ENCODE results near the gene LLPH.

The LLPH gene

GRCh38 chr12:66080791-66081190 is 49.8 kb downstream of the LLPH start:
- H3K9me3 ChIP-seq, result peaks cover 13% of the 10 kb centered on the region
- H3K27me3 ChIP-seq, result no peaks in the 10 kb centered on the region
- no peaks in the 10 kb centered on the region for H3K36me3 ChIP-seq
- H3K4me1 ChIP-seq, result no peaks in the 10 kb centered on the region
- no peaks in the 10 kb centered on the region for H4K20me1 ChIP-seq
- H3K9ac ChIP-seq, result no peak overlapping the region
- no peak overlapping the region for H3K4me2 ChIP-seq
- TF ChIP-seq Cebpa-rat (IDR thresholded peaks at IDR 0.05), result no peak
- no peak overlapping the region for H3K4me3 ChIP-seq
- H3K27ac ChIP-seq, result no peak overlapping the region

- Histone ChIP-seq H3K36me3 (no peaks in the 10 kb centered on the region), H3K4me1 (no peaks in the 10 kb centered on the region), H3K27ac (no peak overlapping the region), H3K9ac (no peak overlapping the region), H3K9me3 (no peaks in the 10 kb centered on the region), H3K4me2 (no peak overlapping the region), H3K4me3 (no peak overlapping the region), H4K20me1 (no peaks in the 10 kb centered on the region), H3K27me3 (no peaks in the 10 kb centered on the region)
- no peak for TF ChIP-seq Cebpa-rat (IDR thresholded peaks at IDR 0.05)
Observed at GRCh38 chr12:66077542-66077941, 53.0 kb downstream of the LLPH start.

GRCh38 chr12:66074561-66074960 is 56.0 kb downstream of the LLPH start:
- H3K27me3 ChIP-seq, result no peaks in the 10 kb centered on the region
- H3K36me3 ChIP-seq, result no peaks in the 10 kb centered on the region
- H3K4me2 ChIP-seq, result no peak overlapping the region
- no peak overlapping the region for H3K9ac ChIP-seq
- H3K27ac ChIP-seq, result no peak overlapping the region
- peaks cover 16% of the 10 kb centered on the region for H3K4me1 ChIP-seq
- H4K20me1 ChIP-seq, result no peaks in the 10 kb centered on the region
- H3K9me3 ChIP-seq, result no peaks in the 10 kb centered on the region
- no peak overlapping the region for H3K4me3 ChIP-seq
- no peak for TF ChIP-seq Cebpa-rat (IDR thresholded peaks at IDR 0.05)

GRCh38 chr12:66072566-66072965 is 58.0 kb downstream of the LLPH start:
- peaks cover 16% of the 10 kb centered on the region for H3K4me1 ChIP-seq
- no peak for TF ChIP-seq Cebpa-rat (IDR thresholded peaks at IDR 0.05)
- no peaks in the 10 kb centered on the region for H4K20me1 ChIP-seq
- H3K27me3 ChIP-seq, result no peaks in the 10 kb centered on the region
- no peak overlapping the region for H3K27ac ChIP-seq
- H3K9me3 ChIP-seq, result no peaks in the 10 kb centered on the region
- no peaks in the 10 kb centered on the region for H3K36me3 ChIP-seq
- no peak overlapping the region for H3K9ac ChIP-seq
- H3K4me3 ChIP-seq, result no peak overlapping the region
- H3K4me2 ChIP-seq, result no peak overlapping the region

- H3K27me3 ChIP-seq, result no peaks in the 10 kb centered on the region
- no peak overlapping the region for H3K4me3 ChIP-seq
- H3K9me3 ChIP-seq, result no peaks in the 10 kb centered on the region
- H4K20me1 ChIP-seq, result no peaks in the 10 kb centered on the region
- no peak overlapping the region for H3K9ac ChIP-seq
- H3K4me1 ChIP-seq, result peaks cover 18% of the 10 kb centered on the region
- TF ChIP-seq Cebpa-rat (IDR thresholded peaks at IDR 0.05), result no peak
- H3K36me3 ChIP-seq, result no peaks in the 10 kb centered on the region
- no peak overlapping the region for H3K27ac ChIP-seq
- peak overlapping the region; percentile 63 for H3K4me2 ChIP-seq
Observed at GRCh38 chr12:66072135-66072534, 58.4 kb downstream of the LLPH start.

- H3K27me3 ChIP-seq, result no peaks in the 10 kb centered on the region
- no peak overlapping the region for H3K27ac ChIP-seq
- H3K4me3 ChIP-seq, result no peak overlapping the region
- H3K4me2 ChIP-seq, result peak overlapping the region; percentile 63
- H3K4me1 ChIP-seq, result peaks cover 24% of the 10 kb centered on the region
- H3K9me3 ChIP-seq, result no peaks in the 10 kb centered on the region
- H3K9ac ChIP-seq, result no peak overlapping the region
- H4K20me1 ChIP-seq, result no peaks in the 10 kb centered on the region
- TF ChIP-seq Cebpa-rat (IDR thresholded peaks at IDR 0.05), result no peak
- H3K36me3 ChIP-seq, result no peaks in the 10 kb centered on the region
Observed at GRCh38 chr12:66071549-66071948, 59.0 kb downstream of the LLPH start.

- Histone ChIP-seq H3K4me2 (no peak overlapping the region), H4K20me1 (no peaks in the 10 kb centered on the region), H3K4me3 (no peak overlapping the region), H3K27ac (no peak overlapping the region), H3K36me3 (no peaks in the 10 kb centered on the region), H3K9ac (no peak overlapping the region), H3K4me1 (peaks cover 29% of the 10 kb centered on the region), H3K27me3 (no peaks in the 10 kb centered on the region), H3K9me3 (no peaks in the 10 kb centered on the region)
- TF ChIP-seq Cebpa-rat (IDR thresholded peaks at IDR 0.05), result no peak
Observed at GRCh38 chr12:66070378-66071120, 60.0 kb downstream of the LLPH start.

GRCh38 chr12:66066929-66067523 is 63.5 kb downstream of the LLPH start:
- Histone ChIP-seq H3K4me2 (peak overlapping the region; percentile 43), H4K20me1 (no peaks in the 10 kb centered on the region), H3K27me3 (no peaks in the 10 kb centered on the region), H3K9me3 (no peaks in the 10 kb centered on the region), H3K4me3 (no peak overlapping the region), H3K27ac (no peak overlapping the region), H3K9ac (no peak overlapping the region), H3K4me1 (peaks cover 25% of the 10 kb centered on the region), H3K36me3 (no peaks in the 10 kb centered on the region)
- TF ChIP-seq Cebpa-rat (IDR thresholded peaks at IDR 0.05), result no peak
